Measurements from ENCODE around the gene NBEA.

NBEA gene

GRCh38 chr13:35557475-35557874 lies 615.4 kb downstream of the NBEA start:
- H3K4me3 ChIP-seq (ENCODE audit: low read length), result no peak overlapping the region
- TF ChIP-seq CTCF (IDR thresholded peaks at IDR 0.05; ENCODE audit: insufficient read depth, low read depth, low read length, missing control alignments), result no peak
- DNase-seq (ENCODE audit: low read depth), result no peak

- no peak overlapping the region for H3K4me3 ChIP-seq (ENCODE audit: low read length)
- DNase-seq (ENCODE audit: low read depth), result no peak
- no peak for TF ChIP-seq CTCF (IDR thresholded peaks at IDR 0.05; ENCODE audit: insufficient read depth, low read depth, low read length, missing control alignments)
These were observed 619.5 kb downstream of the NBEA start for GRCh38 chr13:35561540-35561939.

GRCh38 chr13:35565273-35565672 lies 623.2 kb downstream of the NBEA start:
- no peak for TF ChIP-seq CTCF (IDR thresholded peaks at IDR 0.05; ENCODE audit: insufficient read depth, low read depth, low read length, missing control alignments)
- H3K4me3 ChIP-seq (ENCODE audit: low read length), result no peak overlapping the region
- DNase-seq (ENCODE audit: low read depth), result no peak

DNA sequence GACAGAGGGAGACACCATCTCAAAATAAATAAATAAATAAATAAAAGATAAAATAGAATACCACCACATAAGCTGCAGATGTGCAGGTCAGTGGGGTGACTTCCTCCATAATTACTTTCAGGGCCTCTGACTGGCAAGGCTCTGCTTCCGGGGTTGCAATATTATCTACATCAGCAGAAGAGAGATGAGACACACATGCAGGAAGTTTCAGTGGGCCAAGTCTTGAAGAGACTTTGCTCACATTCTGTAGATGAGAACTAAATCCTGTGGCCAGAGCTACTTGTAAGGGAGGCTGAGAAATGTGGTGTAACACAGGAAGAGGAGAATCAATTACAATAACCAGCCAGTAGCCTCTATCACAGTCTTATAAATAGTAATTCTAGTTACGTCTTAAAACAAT lies 624.3 kb downstream of the NBEA start:
- no peak for TF ChIP-seq CTCF (IDR thresholded peaks at IDR 0.05; ENCODE audit: insufficient read depth, low read depth, low read length, missing control alignments)
- H3K4me3 ChIP-seq (ENCODE audit: low read length), result no peak overlapping the region
- no peak for DNase-seq (ENCODE audit: low read depth)

DNA sequence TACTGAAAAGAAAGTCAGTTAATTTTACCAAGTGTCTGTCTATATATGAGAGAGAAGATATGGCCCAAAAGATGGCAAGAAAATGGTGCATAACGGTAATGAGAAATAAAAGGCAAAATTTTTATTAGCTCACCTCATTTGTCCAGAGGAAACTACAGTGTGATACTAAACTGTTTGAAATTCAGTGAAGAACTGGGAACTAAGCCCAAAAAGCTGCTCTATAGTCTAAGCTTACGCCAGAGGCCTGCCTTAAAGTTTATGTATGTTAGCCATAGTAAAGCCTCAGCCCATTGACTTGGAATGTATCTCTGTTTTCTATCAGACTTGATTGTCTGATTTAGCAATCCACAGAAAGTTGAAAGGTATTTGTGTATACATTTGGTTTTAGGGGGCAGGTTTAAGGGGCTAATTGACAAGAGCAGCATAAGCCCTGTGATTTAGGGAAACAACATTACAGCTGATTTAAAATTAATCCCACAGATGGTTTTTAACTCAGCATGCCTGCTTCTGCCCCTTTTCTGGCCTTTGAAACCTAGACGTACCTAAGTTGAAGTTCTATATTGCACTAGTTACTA lies 625.4 kb downstream of the NBEA start:
- TF ChIP-seq CTCF (IDR thresholded peaks at IDR 0.05; ENCODE audit: insufficient read depth, low read depth, low read length, missing control alignments), result no peak
- DNase-seq (ENCODE audit: low read depth), result no peak

DNA sequence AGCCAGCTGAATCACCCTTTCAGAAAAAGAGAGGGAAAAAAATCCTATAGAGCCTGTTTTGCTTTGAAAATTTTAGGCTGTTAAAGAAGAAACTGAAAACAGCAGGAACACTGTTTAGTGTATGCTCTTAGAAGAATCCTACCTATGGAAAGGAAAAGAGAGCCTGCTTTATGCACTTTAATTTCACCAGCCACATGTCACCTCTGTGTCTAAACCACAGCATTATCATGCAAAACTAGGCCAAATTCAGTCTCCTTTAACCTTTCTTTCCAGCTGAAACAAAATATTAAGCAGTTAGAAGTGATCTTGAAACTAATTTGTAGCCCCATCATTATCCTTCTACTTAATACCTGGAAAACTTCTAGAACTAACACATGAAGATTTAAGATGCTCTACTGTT lies 631.6 kb downstream of the NBEA start:
- no peak for TF ChIP-seq CTCF (IDR thresholded peaks at IDR 0.05; ENCODE audit: insufficient read depth, low read depth, low read length, missing control alignments)
- DNase-seq (ENCODE audit: low read depth), result no peak
- no peak overlapping the region for H3K4me3 ChIP-seq (ENCODE audit: low read length)

More for the DNA sequence above, 625.4 kb downstream of the NBEA start:
- no peak overlapping the region for H3K4me3 ChIP-seq (ENCODE audit: low read length)

GRCh38 chr13:35592457-35592856 lies 650.4 kb downstream of the NBEA start:
- TF ChIP-seq CTCF (IDR thresholded peaks at IDR 0.05; ENCODE audit: insufficient read depth, low read depth, low read length, missing control alignments), result no peak

More at GRCh38 chr13:35592457-35592856, 650.4 kb downstream of the NBEA start:
- no peak for DNase-seq (ENCODE audit: low read depth)
- H3K4me3 ChIP-seq (ENCODE audit: low read length), result no peak overlapping the region

Measured in epithelial cell of esophagus (primary cell).